ENCODE data around the gene CNTNAP2.

DNA sequence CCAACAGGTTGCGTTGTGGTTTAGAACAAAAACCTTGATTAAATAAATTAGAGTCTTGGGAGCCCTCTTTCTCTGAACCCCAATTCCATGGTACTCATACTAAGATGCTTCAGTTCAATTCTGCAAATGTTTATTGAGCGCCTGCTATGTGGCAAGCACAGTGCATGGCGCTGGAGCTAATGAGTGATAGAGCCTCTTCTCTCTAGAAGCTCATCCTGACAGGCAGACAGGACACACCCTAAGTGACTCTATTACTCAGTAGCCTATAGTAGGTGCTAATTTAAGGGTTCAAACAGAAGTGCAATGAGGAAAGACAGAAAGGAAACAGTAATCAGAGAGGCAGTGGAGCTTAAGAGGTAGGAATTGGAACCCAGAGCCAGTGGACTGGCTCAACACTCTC is 2349.5 kb downstream of the CNTNAP2 start:
- TF ChIP-seq TCF7L2 (IDR thresholded peaks at IDR 0.05; ENCODE audit: low read depth, low read length) (no peak), POLR2AphosphoS5 (IDR thresholded peaks at IDR 0.05; ENCODE audit: low read depth, low read length) (no peak)
- TF ChIP-seq, protein P1, sequence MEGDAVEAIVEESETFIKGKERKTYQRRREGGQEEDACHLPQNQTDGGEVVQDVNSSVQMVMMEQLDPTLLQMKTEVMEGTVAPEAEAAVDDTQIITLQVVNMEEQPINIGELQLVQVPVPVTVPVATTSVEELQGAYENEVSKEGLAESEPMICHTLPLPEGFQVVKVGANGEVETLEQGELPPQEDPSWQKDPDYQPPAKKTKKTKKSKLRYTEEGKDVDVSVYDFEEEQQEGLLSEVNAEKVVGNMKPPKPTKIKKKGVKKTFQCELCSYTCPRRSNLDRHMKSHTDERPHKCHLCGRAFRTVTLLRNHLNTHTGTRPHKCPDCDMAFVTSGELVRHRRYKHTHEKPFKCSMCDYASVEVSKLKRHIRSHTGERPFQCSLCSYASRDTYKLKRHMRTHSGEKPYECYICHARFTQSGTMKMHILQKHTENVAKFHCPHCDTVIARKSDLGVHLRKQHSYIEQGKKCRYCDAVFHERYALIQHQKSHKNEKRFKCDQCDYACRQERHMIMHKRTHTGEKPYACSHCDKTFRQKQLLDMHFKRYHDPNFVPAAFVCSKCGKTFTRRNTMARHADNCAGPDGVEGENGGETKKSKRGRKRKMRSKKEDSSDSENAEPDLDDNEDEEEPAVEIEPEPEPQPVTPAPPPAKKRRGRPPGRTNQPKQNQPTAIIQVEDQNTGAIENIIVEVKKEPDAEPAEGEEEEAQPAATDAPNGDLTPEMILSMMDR (IDR thresholded peaks at IDR 0.05) = no peak
- TF ChIP-seq, protein P2, sequence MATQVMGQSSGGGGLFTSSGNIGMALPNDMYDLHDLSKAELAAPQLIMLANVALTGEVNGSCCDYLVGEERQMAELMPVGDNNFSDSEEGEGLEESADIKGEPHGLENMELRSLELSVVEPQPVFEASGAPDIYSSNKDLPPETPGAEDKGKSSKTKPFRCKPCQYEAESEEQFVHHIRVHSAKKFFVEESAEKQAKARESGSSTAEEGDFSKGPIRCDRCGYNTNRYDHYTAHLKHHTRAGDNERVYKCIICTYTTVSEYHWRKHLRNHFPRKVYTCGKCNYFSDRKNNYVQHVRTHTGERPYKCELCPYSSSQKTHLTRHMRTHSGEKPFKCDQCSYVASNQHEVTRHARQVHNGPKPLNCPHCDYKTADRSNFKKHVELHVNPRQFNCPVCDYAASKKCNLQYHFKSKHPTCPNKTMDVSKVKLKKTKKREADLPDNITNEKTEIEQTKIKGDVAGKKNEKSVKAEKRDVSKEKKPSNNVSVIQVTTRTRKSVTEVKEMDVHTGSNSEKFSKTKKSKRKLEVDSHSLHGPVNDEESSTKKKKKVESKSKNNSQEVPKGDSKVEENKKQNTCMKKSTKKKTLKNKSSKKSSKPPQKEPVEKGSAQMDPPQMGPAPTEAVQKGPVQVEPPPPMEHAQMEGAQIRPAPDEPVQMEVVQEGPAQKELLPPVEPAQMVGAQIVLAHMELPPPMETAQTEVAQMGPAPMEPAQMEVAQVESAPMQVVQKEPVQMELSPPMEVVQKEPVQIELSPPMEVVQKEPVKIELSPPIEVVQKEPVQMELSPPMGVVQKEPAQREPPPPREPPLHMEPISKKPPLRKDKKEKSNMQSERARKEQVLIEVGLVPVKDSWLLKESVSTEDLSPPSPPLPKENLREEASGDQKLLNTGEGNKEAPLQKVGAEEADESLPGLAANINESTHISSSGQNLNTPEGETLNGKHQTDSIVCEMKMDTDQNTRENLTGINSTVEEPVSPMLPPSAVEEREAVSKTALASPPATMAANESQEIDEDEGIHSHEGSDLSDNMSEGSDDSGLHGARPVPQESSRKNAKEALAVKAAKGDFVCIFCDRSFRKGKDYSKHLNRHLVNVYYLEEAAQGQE (IDR thresholded peaks at IDR 0.05; ENCODE audit: insufficient read depth in 1 of 2, low read depth in 2 of 2, low read length in 1 of 2) = no peak
